ENCODE measurements around the gene ZDHHC13.

- no peak for TF ChIP-seq CREB5 (CRISPR knock-in tag; IDR thresholded peaks at IDR 0.05; ENCODE audit: low read depth)
- no peak for TF ChIP-seq ESRRG (CRISPR knock-in tag; IDR thresholded peaks at IDR 0.05)
- no peak for TF ChIP-seq PATZ1 (CRISPR knock-in tag; IDR thresholded peaks at IDR 0.05; ENCODE audit: borderline replicate concordance)
- no peak for TF ChIP-seq ZNF70 (CRISPR knock-in tag; IDR thresholded peaks at IDR 0.05)
- no peak for TF ChIP-seq BACH2 (CRISPR knock-in tag; IDR thresholded peaks at IDR 0.05; ENCODE audit: borderline replicate concordance)
- no peak for TF ChIP-seq GLIS3 (CRISPR knock-in tag; IDR thresholded peaks at IDR 0.05)
These were observed 68.6 kb downstream of the ZDHHC13 start for GRCh38 chr11:19185516-19186052.
